Colonic mucosa (tissue), 4 donors: ENCODE results near the gene TTC1. TPM values are rescaled to one million over a fixed set of nuclear protein-coding genes. Genes with fewer than 3 reads are reported as not detected.
"Not testable (repeated sequence)": the region's sequence is repeated elsewhere in the genome, so short reads cannot be mapped to it uniquely, and the experiment has no call there.

Experiments
- DNase-seq: peaks from one replicate; pipeline ENCODE4 v3.0.0-alpha.2; 2020
- H3K27ac ChIP-seq: fragments of 200-600 bp; one replicate; pipeline ENCODE4 v1.8.0; 2021
- H3K27me3 ChIP-seq: fragments of 200-600 bp; one replicate; pipeline ENCODE4 v1.8.0; 2021
- H3K36me3 ChIP-seq: fragments of 200-600 bp; one replicate; pipeline ENCODE4 v1.8.0; 2021
- H3K4me1 ChIP-seq: fragments of 200-600 bp; one replicate; pipeline ENCODE4 v1.8.0; 2021; ENCODE audit warnings: mild to moderate bottlenecking
- H3K4me3 ChIP-seq: fragments of 200-600 bp; one replicate; pipeline ENCODE4 v1.8.0; 2021
- H3K9ac ChIP-seq, 2 donors: one replicate each; pipeline ENCODE4 v1.7.0; 2013; ENCODE audit warnings: control low read depth in 2 of 2, low read depth in 2 of 2, low read length in 2 of 2
- H3K9me3 ChIP-seq: fragments of 200-600 bp; one replicate; pipeline ENCODE4 v1.8.0; 2021
- intact Hi-C: fragments of 100-400 bp; cut with DNase I; formaldehyde crosslinking; loops from one replicate; pipeline ENCODE4 v1.14.1; 2022
- total RNA-seq, 2 donors: library from RNA; stranded (reverse); fragmentation: NEBNext Ultra II Directional in 1 of 2; extraction: Animal tissue kit (Norgen Biotek cat#: 25700) in 1 of 2; gene quantifications; one replicate each; pipeline ENCODE4 v1.2.1, GENCODE V29; 2021
- TF ChIP-seq, protein P1 (sequence below): fragments of 200-600 bp; IDR thresholded peaks from one replicate; pipeline ENCODE4 v1.8.0; 2022; ENCODE audit warnings: antibody characterized with exemption, mild to moderate bottlenecking
- donor health status: healthy.
- donor health status: DM: no; HTN: no; CAD: no.
- donor health status: DM: no; HTN: no; CAD: no.

Gene TTC1
- total RNA-seq, 2 donors from 2014 or later: 41.1 to 46.4 TPM

GRCh38 chr5:160064995-160065614, 56.2 kb downstream of the TTC1 start:
- TF ChIP-seq, protein P1, sequence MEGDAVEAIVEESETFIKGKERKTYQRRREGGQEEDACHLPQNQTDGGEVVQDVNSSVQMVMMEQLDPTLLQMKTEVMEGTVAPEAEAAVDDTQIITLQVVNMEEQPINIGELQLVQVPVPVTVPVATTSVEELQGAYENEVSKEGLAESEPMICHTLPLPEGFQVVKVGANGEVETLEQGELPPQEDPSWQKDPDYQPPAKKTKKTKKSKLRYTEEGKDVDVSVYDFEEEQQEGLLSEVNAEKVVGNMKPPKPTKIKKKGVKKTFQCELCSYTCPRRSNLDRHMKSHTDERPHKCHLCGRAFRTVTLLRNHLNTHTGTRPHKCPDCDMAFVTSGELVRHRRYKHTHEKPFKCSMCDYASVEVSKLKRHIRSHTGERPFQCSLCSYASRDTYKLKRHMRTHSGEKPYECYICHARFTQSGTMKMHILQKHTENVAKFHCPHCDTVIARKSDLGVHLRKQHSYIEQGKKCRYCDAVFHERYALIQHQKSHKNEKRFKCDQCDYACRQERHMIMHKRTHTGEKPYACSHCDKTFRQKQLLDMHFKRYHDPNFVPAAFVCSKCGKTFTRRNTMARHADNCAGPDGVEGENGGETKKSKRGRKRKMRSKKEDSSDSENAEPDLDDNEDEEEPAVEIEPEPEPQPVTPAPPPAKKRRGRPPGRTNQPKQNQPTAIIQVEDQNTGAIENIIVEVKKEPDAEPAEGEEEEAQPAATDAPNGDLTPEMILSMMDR: no peak
- no peaks in the 10 kb centered on the region for H3K36me3 ChIP-seq
- H3K4me1 ChIP-seq: no peaks in the 10 kb centered on the region
- H3K27ac ChIP-seq: peak overlapping the region; percentile 84
- H3K27me3 ChIP-seq: no peaks in the 10 kb centered on the region
- peak; percentile 91 for DNase-seq
- intact Hi-C loops: no loop called here
- peak overlapping the region in 1 of 2 donors; percentile 57 for H3K9ac ChIP-seq
- no peak overlapping the region for H3K4me3 ChIP-seq
- no peaks in the 10 kb centered on the region for H3K9me3 ChIP-seq

DNA sequence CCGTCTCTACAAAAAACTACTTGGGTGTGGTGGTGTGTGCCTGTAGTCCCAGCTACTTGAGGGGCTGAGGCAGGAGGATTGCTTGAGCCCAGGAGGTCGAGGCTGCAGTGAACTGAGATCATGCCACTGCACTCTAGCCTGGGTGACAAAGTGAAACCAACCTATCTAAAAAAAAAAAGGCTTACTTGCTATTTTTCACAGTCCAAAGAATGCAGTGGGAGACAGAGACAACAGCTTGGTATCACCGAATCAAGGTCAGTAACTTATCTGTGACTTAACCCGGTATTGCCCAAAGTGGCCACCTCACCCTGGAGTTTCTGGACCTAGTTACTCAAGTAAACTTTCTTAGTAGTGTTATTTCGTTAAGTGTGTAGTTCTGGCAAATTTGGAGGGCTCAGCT, 60.2 kb downstream of the TTC1 start:
- H3K9me3 ChIP-seq, H3K4me1 ChIP-seq, intact Hi-C loops, H3K9ac ChIP-seq, H3K4me3 ChIP-seq, DNase-seq, H3K27me3 ChIP-seq, H3K36me3 ChIP-seq, H3K27ac ChIP-seq: not testable (repeated sequence)

- Histone ChIP-seq H3K4me1 (no peaks in the 10 kb centered on the region), H3K9me3 (no peaks in the 10 kb centered on the region), H3K4me3 (no peak overlapping the region), H3K27ac (no peak overlapping the region), H3K36me3 (no peaks in the 10 kb centered on the region), H3K27me3 (no peaks in the 10 kb centered on the region), H3K9ac (peak overlapping the region in 1 of 2 donors; percentile 2)
- intact Hi-C loops: no loop called here
- TF ChIP-seq, protein P1: no peak
- DNase-seq: no peak
Observed at GRCh38 chr5:160071516-160071915, 62.6 kb downstream of the TTC1 start.

DNA sequence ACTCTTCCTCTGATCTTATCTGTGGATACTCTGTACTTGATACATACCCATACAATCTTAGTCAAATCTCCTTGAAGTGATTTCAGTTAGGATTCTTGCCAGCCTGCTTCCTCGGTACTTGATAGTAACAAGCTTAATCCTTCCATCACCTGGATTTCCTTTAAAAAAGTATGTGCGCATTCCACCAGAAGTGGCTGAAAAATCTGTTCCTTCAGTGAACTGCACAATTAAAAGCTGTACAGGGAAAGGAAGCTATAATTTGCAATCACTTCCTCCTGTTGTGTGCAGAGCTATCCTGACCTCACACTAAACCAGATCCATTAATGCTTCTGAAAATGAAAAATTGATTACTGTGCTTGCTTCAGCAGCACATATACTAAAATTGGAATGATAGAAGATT, 63.0 kb downstream of the TTC1 start:
- H3K4me1 ChIP-seq: no peaks in the 10 kb centered on the region
- intact Hi-C loops: no loop called here
- DNase-seq: no peak
- no peaks in the 10 kb centered on the region for H3K36me3 ChIP-seq
- H3K27me3 ChIP-seq: no peaks in the 10 kb centered on the region
- H3K9ac ChIP-seq: peak overlapping the region in 1 of 2 donors; percentile 2
- H3K9me3 ChIP-seq: no peaks in the 10 kb centered on the region
- H3K4me3 ChIP-seq: no peak overlapping the region
- H3K27ac ChIP-seq: no peak overlapping the region
- TF ChIP-seq, protein P1: no peak

- Histone ChIP-seq H3K27ac (no peak overlapping the region), H3K9ac (no peak overlapping the region), H3K27me3 (no peaks in the 10 kb centered on the region), H3K9me3 (no peaks in the 10 kb centered on the region), H3K4me1 (no peaks in the 10 kb centered on the region), H3K4me3 (no peak overlapping the region), H3K36me3 (no peaks in the 10 kb centered on the region)
- no peak for DNase-seq
- TF ChIP-seq, protein P1: no peak
- intact Hi-C loops: no loop called here
Observed at GRCh38 chr5:160075073-160075472, 66.1 kb downstream of the TTC1 start.

- Histone ChIP-seq H3K9me3 (no peaks in the 10 kb centered on the region), H3K27me3 (no peaks in the 10 kb centered on the region), H3K4me1 (no peaks in the 10 kb centered on the region), H3K36me3 (no peaks in the 10 kb centered on the region), H3K9ac (no peak overlapping the region), H3K4me3 (no peak overlapping the region), H3K27ac (no peak overlapping the region)
- intact Hi-C loops: no loop called here
- no peak for DNase-seq
- TF ChIP-seq, protein P1: no peak
Observed at GRCh38 chr5:160076997-160077396, 68.1 kb downstream of the TTC1 start.
